Nephron progenitor cell (in vitro differentiated cells): ENCODE results near the gene PNMA8A.
A peak's percentile ranks its signal among the peaks of the same experiment; 100 is the strongest.

Experiments used
- DNase-seq: peaks from one replicate; pipeline ENCODE4 v3.0.0; 2021
- H3K27ac Mint-ChIP-seq: 2 replicates; pipeline ENCODE4 v1.8.0; 2021; ENCODE audit warnings: mild to moderate bottlenecking, moderate library complexity, mixed read lengths
- H3K27me3 Mint-ChIP-seq: 2 replicates; pipeline ENCODE4 v1.8.0; 2021; ENCODE audit warnings: mild to moderate bottlenecking, low read depth, mixed read lengths; ENCODE audit not compliant: poor library complexity
- H3K36me3 Mint-ChIP-seq: 2 replicates; pipeline ENCODE4 v1.8.0; 2021; ENCODE audit warnings: low read depth, mixed read lengths
- H3K4me1 Mint-ChIP-seq: 2 replicates; pipeline ENCODE4 v1.8.0; 2021; ENCODE audit warnings: mixed read lengths
- H3K4me3 Mint-ChIP-seq: 2 replicates; pipeline ENCODE4 v1.8.0; 2021; ENCODE audit warnings: mild to moderate bottlenecking, moderate library complexity, mixed read lengths
- H3K9me3 Mint-ChIP-seq: 2 replicates; pipeline ENCODE4 v1.8.0; 2021; ENCODE audit warnings: mild to moderate bottlenecking, moderate library complexity, mixed read lengths
- CTCF ChIP-seq: fragments of 200-600 bp; sonication (generic); IDR thresholded peaks from 2 replicates; pipeline ENCODE4 v1.5.0; 2021; ENCODE audit warnings: antibody characterized with exemption

PNMA8A gene

DNA sequence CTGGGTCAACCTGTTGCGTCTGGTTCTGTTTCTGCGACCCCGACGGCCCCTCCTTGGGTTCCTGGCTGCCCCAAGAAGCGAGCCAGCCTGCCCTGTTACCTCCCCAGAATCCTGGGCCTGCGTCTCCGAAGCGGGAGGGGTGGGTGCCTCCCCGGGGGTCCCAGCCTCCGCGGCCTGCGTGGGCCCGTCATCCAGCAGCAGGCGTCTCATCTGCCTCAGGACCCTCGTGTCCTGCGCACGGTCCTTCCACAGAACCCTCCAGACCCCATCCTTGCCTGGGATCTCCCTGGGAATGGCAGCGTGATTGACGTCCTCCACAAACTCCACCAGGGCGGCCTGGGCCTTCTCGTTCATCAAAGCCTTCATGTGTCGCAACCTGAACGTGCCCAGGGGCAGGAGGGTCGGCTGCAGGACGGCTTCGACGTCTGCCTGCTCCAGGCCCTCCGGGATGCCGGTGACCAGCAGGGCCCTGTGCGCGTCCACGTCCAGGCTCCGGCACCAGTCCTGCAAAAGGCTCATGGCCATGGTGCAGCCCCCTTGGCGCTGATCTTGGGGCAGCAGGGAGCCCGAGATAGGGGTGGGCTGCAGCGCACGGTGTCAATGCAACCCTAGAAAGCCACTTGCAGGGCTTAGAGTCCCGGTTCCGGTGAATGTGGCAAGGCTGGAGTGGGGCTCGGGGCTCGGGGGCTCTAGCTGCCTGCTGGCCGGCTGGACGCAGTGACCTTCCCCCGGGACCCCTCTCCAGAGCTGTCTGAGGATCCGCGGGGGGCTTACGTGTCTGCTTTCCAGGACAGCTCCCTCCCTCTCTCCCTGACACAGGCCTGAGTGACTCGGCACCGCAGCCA, 23.8 kb upstream of the PNMA8A start:
- TF ChIP-seq CTCF: no peak
- Mint-ChIP-seq H3K4me3 (peak overlapping the region; percentile 69), H3K27me3 (peaks cover 61% of the 10 kb centered on the region), H3K9me3 (peaks cover 11% of the 10 kb centered on the region), H3K27ac (no peak overlapping the region), H3K4me1 (peaks cover 49% of the 10 kb centered on the region), H3K36me3 (peaks cover 8% of the 10 kb centered on the region)
- DNase-seq: peak; percentile 35

- peaks cover 11% of the 10 kb centered on the region for H3K9me3 Mint-ChIP-seq
- peaks cover 8% of the 10 kb centered on the region for H3K36me3 Mint-ChIP-seq
- H3K4me1 Mint-ChIP-seq: peaks cover 50% of the 10 kb centered on the region
- peak overlapping the region; percentile 58 for H3K4me3 Mint-ChIP-seq
- no peak for TF ChIP-seq CTCF
- H3K27me3 Mint-ChIP-seq: peaks cover 65% of the 10 kb centered on the region
- no peak for DNase-seq
- no peak overlapping the region for H3K27ac Mint-ChIP-seq
Measured at GRCh38 chr19:46494146-46494940, 23.0 kb upstream of the PNMA8A start.

DNA sequence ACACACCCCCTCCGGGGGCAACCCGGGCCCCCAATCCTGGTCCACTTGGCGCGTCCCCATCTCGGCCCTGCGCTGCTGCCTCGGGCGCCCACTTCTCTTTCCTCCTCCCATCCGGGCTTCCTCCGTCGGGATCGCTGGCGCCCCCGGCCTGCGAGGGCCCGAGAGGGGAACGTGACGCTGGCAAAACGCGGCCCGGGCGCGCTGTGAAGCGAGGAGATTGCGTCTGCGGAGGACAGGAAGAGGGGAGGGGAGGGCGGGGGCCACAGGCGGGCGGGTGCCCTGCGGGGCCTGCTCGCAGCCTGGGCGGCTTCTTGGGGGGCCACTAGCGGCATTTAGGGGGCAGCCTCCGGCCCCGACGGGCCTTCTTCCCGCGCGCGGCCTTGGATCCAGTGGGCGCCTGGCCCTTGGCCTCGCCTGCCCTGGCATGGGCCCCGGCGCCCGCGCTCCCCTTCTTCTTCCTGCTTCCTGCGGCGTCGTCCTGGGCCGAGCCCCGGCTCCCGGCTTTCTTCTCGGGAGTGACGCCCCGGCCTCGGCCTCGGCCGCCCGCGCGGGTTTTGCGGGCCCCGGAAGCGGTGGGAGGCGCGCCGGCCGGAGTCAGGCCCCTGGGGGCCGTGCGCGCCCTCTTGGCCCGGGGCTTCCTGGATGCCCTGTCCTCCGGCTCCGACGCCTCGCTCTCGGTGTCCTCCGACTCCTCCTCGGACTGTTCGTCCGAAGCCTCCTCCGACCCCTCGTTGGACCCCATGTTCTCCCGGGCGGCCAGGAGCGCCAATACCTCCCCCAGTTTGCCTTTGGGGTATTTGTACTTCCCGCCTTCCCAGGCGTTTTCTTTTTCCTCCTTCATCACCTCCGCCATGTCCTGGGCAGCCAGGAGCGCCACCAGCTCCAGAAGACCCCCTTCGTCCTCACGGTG, 22.1 kb upstream of the PNMA8A start:
- peak; percentile 67 for DNase-seq
- TF ChIP-seq CTCF: no peak
- H3K27ac Mint-ChIP-seq: no peak overlapping the region
- H3K9me3 Mint-ChIP-seq: peaks cover 11% of the 10 kb centered on the region
- H3K27me3 Mint-ChIP-seq: peaks cover 74% of the 10 kb centered on the region
- H3K36me3 Mint-ChIP-seq: peaks cover 8% of the 10 kb centered on the region
- H3K4me3 Mint-ChIP-seq: peak overlapping the region; percentile 65
- peaks cover 51% of the 10 kb centered on the region for H3K4me1 Mint-ChIP-seq

GRCh38 chr19:46492841-46493235, 21.5 kb upstream of the PNMA8A start:
- DNase-seq: no peak
- H3K4me3 Mint-ChIP-seq: peak overlapping the region; percentile 23
- peaks cover 8% of the 10 kb centered on the region for H3K36me3 Mint-ChIP-seq
- peaks cover 11% of the 10 kb centered on the region for H3K9me3 Mint-ChIP-seq
- H3K27ac Mint-ChIP-seq: no peak overlapping the region
- no peak for TF ChIP-seq CTCF
- peaks cover 48% of the 10 kb centered on the region for H3K4me1 Mint-ChIP-seq
- H3K27me3 Mint-ChIP-seq: peaks cover 81% of the 10 kb centered on the region

GRCh38 chr19:46491975-46492682, 20.8 kb upstream of the PNMA8A start:
- peak overlapping the region; percentile 60 for H3K4me3 Mint-ChIP-seq

More at GRCh38 chr19:46491975-46492682, 20.8 kb upstream of the PNMA8A start:
- H3K27ac Mint-ChIP-seq: no peak overlapping the region
- no peak for TF ChIP-seq CTCF
- H3K9me3 Mint-ChIP-seq: peaks cover 11% of the 10 kb centered on the region
- H3K4me1 Mint-ChIP-seq: peaks cover 52% of the 10 kb centered on the region
- peaks cover 87% of the 10 kb centered on the region for H3K27me3 Mint-ChIP-seq
- H3K36me3 Mint-ChIP-seq: peaks cover 8% of the 10 kb centered on the region
- DNase-seq: no peak
